Panc1 (cell line): ENCODE results near the gene NEK8. TPM values are rescaled to one million over a fixed set of nuclear protein-coding genes. Genes with fewer than 3 reads are reported as not detected.

ENCODE experiments used
- ATAC-seq: fragments of 200-7000 bp; cut with Tn5 transposase; 2 replicates; pipeline ENCODE4 v1.9.1; 2020; ENCODE audit warnings: mild to moderate bottlenecking, moderate library complexity
- BruUV-seq: library from RNA; stranded (reverse); fragments of 400-500 nt; replicated peaks from 2 replicates; lab custom pipeline; 2021; lab: Mats Ljungman, UMichigan
- CTCF ChIA-PET: fragments of 300-600 bp; sonication (Branson Sonifier 250); formaldehyde crosslinking; loops from one replicate; lab custom pipeline; 2022; ENCODE audit warnings: antibody characterized with exemption; lab: Charles Lee
- POLR2A ChIA-PET: fragments of 300-600 bp; sonication (Branson Sonifier 250); formaldehyde crosslinking; loops from one replicate; lab custom pipeline; 2022; ENCODE audit warnings: antibody characterized with exemption; lab: Charles Lee
- DNase-seq: peaks from one replicate; pipeline ENCODE4 v3.0.0-alpha.2; 2010; ENCODE audit warnings: low read depth, low spot score
- H3K27ac ChIP-seq: 2 replicates; pipeline ENCODE4 v1.5.1; 2011; ENCODE audit warnings: mild to moderate bottlenecking, low read length, inconsistent platforms
- H3K27me3 ChIP-seq: fragments of 200-500 bp; sonication (Bioruptor generic); 2 replicates; pipeline ENCODE4 v1.6.0; 2014; ENCODE audit warnings: low read length, inconsistent platforms; ENCODE audit not compliant: control insufficient read depth, insufficient read depth
- H3K36me3 ChIP-seq: fragments of 200-500 bp; sonication (Bioruptor generic); 2 replicates; pipeline ENCODE4 v1.5.1; 2014; ENCODE audit warnings: inconsistent platforms, mild to moderate bottlenecking, low read length, moderate library complexity; ENCODE audit not compliant: control insufficient read depth, insufficient read depth
- H3K4me1 ChIP-seq: 2 replicates; pipeline ENCODE4 v1.5.1; 2011; ENCODE audit warnings: inconsistent platforms, mild to moderate bottlenecking, low read length, moderate library complexity; ENCODE audit not compliant: control insufficient read depth, insufficient read depth
- H3K4me3 ChIP-seq, 2 experiments: 2 replicates each; pipeline ENCODE4 v1.5.1; 2011 to 2012; ENCODE audit warnings: low read depth in 2 of 2, low read length in 2 of 2, mild to moderate bottlenecking in 2 of 2, inconsistent platforms in 1 of 2, moderate library complexity in 1 of 2
- H3K9me3 ChIP-seq: fragments of 200-500 bp; sonication (Bioruptor generic); 2 replicates; pipeline ENCODE4 v1.5.1; 2014; ENCODE audit warnings: low read depth, mild to moderate bottlenecking, inconsistent platforms, low read length, moderate library complexity; ENCODE audit not compliant: control insufficient read depth, insufficient read depth
- POLR2AphosphoS5 ChIP-seq: IDR thresholded peaks from 2 replicates; pipeline ENCODE4 v1.6.1; 2012; ENCODE audit warnings: mild to moderate bottlenecking, low read depth, low read length, moderate library complexity
- SIN3A ChIP-seq: IDR thresholded peaks from 2 replicates; pipeline ENCODE4 v1.6.1; 2012; ENCODE audit warnings: low read depth, mild to moderate bottlenecking, low read length, moderate library complexity, borderline replicate concordance; ENCODE audit not compliant: insufficient read depth
- TCF7L2 ChIP-seq: IDR thresholded peaks from 2 replicates; pipeline ENCODE4 v1.6.1; 2011; ENCODE audit warnings: mild to moderate bottlenecking, low read depth, low read length, inconsistent platforms
- in situ Hi-C: cut with HindIII; loops from 2 replicates; pipeline ENCODE4 v1.10.0; 2016; ENCODE audit warnings: low sequenced_read_pairs, low pct_unique_long_range_greater_than_20kb
- intact Hi-C: fragments of 100-400 bp; cut with micrococcal nuclease; formaldehyde crosslinking; loops from one replicate; pipeline ENCODE4 v1.10.0; 2022; ENCODE audit not compliant: unreplicated experiment
- total RNA-seq: library from RNA; stranded (reverse); gene quantifications from one replicate; pipeline ENCODE4 v1.2.1, GENCODE V29; 2021; ENCODE audit not compliant: unreplicated experiment
- TF ChIP-seq, protein P1 (sequence below), 2 experiments: IDR thresholded peaks; 2 replicates each; pipeline ENCODE4 v1.6.1; 2011 to 2012; ENCODE audit warnings: low read depth in 2 of 2, control low read depth in 1 of 2, low read length in 1 of 2, mild to moderate bottlenecking in 1 of 2, moderate library complexity in 1 of 2; ENCODE audit not compliant: insufficient read depth in 1 of 2
- TF ChIP-seq, protein P2 (sequence below): fragments of 450-650 bp; IDR thresholded peaks from 2 replicates; pipeline ENCODE4 v1.5.1; 2017; ENCODE audit warnings: mild to moderate bottlenecking

NEK8 gene
- total RNA-seq, 1 experiment from 2014 or later, result 11.9 TPM

DNA sequence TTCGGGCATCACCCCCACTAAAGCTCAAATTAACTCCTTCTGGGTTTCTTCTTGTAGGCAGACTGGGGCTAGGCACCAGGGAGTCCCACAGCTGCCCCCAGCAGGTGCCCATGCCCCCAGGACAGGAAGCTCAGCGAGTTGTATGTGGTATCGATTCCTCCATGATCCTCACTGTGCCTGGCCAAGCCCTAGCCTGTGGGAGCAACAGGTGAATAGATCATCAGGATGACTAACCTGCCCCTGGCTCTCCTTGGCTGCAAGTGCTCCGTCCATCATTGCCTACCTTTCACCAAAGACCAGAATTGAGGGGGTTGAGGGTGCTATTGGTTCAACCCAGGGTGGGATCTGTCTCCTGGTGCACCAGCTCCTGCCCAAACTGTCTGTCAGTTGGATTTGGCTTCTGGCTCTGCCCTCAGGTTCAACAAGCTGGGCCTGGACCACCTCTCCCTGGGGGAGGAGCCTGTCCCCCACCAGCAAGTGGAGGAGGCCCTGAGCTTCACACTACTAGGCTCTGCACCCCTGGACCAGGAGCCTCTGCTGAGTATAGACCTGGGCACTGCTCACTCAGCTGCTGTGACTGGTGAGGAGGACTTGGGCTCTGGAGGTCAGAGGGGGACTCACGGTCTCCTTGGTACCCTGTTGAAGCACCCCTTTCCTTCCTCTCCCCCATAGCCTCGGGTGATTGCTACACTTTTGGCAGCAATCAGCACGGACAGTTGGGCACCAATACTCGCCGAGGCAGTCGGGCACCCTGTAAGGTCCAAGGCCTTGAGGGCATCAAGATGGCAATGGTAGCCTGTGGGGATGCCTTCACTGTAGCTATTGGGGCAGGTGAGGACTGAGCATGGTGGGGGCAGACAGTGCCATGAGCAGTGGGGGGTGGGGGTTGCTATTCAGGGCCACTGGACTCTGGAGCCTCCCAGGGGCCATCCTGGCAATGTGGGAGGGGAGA lies 12.1 kb downstream of the NEK8 start:
- intact Hi-C loops, result no loop called here
- ChIA-PET CTCF (interaction anchor here (1.1 kb wide), 1 partner anchor 14 kb away, joined by 5 read pairs; the partner anchor contains the start of gene TLCD1), POLR2A (no interaction called here)

DNA sequence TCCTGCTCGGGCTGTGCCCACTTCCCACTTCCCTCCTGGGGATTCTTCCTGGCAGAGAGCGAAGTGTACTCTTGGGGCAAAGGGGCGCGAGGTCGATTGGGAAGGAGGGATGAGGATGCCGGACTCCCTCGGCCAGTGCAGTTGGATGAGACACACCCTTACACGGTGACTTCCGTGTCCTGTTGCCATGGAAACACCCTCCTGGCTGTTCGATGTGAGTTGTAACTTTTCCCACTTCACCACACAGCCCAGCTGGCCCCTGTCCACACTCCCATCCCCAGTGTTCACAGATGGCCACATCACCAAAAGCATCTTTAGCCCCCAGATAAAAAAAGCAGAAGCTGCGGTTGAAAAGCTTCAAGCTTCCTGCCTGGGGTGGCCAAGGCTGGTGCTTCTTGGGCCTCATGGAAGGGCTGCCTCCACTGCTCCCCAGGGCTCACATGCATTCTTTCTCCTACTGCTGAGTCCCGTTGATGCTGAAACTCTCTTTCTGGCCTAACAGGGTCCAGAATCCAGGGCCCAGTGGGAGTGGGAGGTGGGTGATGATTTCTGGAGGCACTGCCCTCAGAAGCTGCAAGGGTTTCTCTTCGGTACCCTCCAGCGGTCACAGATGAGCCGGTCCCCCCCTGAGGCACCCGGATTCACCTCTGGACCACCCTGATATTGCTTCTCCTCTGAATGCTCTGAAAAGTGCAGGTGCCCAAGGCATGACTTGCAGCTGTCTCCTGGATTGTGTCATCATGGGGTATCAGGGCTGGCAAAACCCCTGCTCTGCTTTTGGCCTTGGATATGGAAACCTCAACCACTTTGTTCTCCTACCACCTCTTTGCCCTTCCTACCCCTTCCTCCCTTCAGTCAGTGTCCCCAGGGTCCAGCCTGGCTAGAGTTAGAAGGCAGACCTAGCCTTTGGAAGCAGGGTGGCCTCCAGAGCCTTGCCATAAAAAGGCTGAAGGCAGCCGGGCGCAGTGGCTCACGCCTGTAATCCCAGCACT lies 13.1 kb downstream of the NEK8 start:
- peaks cover 21% of the 10 kb centered on the region for H3K4me1 ChIP-seq
- TF ChIP-seq POLR2AphosphoS5, result no peak
- CTCF ChIA-PET, result no interaction called here
- DNase-seq, result no peak
- H3K9me3 ChIP-seq, result no peaks in the 10 kb centered on the region
- POLR2A ChIA-PET, result no interaction called here
- ATAC-seq, result no peak
- H3K36me3 ChIP-seq, result no peaks in the 10 kb centered on the region; the same call in 1 of the 2 replicates
- no peak overlapping the region for H3K4me3 ChIP-seq
- BruUV-seq, result no TSS peak
- in situ Hi-C loops, result no loop called here
- intact Hi-C loops, result no loop called here
- H3K27ac ChIP-seq, result peak overlapping the region; percentile 31; the same call in 1 of the 2 replicates
- H3K27me3 ChIP-seq, result no peaks in the 10 kb centered on the region

More for the DNA sequence above, 12.1 kb downstream of the NEK8 start:
- TF ChIP-seq, protein P1, sequence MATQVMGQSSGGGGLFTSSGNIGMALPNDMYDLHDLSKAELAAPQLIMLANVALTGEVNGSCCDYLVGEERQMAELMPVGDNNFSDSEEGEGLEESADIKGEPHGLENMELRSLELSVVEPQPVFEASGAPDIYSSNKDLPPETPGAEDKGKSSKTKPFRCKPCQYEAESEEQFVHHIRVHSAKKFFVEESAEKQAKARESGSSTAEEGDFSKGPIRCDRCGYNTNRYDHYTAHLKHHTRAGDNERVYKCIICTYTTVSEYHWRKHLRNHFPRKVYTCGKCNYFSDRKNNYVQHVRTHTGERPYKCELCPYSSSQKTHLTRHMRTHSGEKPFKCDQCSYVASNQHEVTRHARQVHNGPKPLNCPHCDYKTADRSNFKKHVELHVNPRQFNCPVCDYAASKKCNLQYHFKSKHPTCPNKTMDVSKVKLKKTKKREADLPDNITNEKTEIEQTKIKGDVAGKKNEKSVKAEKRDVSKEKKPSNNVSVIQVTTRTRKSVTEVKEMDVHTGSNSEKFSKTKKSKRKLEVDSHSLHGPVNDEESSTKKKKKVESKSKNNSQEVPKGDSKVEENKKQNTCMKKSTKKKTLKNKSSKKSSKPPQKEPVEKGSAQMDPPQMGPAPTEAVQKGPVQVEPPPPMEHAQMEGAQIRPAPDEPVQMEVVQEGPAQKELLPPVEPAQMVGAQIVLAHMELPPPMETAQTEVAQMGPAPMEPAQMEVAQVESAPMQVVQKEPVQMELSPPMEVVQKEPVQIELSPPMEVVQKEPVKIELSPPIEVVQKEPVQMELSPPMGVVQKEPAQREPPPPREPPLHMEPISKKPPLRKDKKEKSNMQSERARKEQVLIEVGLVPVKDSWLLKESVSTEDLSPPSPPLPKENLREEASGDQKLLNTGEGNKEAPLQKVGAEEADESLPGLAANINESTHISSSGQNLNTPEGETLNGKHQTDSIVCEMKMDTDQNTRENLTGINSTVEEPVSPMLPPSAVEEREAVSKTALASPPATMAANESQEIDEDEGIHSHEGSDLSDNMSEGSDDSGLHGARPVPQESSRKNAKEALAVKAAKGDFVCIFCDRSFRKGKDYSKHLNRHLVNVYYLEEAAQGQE (IDR thresholded peaks at IDR 0.05; ENCODE audit: insufficient read depth in 1 of 2, low read depth in 2 of 2, low read length in 1 of 2), result no peak
- TF ChIP-seq TCF7L2 (no peak), SIN3A (no peak), POLR2AphosphoS5 (no peak)
- TF ChIP-seq, protein P2, sequence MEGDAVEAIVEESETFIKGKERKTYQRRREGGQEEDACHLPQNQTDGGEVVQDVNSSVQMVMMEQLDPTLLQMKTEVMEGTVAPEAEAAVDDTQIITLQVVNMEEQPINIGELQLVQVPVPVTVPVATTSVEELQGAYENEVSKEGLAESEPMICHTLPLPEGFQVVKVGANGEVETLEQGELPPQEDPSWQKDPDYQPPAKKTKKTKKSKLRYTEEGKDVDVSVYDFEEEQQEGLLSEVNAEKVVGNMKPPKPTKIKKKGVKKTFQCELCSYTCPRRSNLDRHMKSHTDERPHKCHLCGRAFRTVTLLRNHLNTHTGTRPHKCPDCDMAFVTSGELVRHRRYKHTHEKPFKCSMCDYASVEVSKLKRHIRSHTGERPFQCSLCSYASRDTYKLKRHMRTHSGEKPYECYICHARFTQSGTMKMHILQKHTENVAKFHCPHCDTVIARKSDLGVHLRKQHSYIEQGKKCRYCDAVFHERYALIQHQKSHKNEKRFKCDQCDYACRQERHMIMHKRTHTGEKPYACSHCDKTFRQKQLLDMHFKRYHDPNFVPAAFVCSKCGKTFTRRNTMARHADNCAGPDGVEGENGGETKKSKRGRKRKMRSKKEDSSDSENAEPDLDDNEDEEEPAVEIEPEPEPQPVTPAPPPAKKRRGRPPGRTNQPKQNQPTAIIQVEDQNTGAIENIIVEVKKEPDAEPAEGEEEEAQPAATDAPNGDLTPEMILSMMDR, result no peak
- H3K4me3 ChIP-seq, result no peak overlapping the region
- no peak overlapping the region for H3K27ac ChIP-seq
- no peaks in the 10 kb centered on the region for H3K27me3 ChIP-seq
- no peak for ATAC-seq
- no TSS peak for BruUV-seq
- in situ Hi-C loops, result no loop called here
- H3K36me3 ChIP-seq, result no peaks in the 10 kb centered on the region; the same call in 1 of the 2 replicates
- no peaks in the 10 kb centered on the region for H3K9me3 ChIP-seq
- peaks cover 11% of the 10 kb centered on the region for H3K4me1 ChIP-seq
- no peak for DNase-seq
